NCI-H748 treated with DMSO at 0.1 percent for 48 hours (cell line): Measurements from ENCODE around the gene UQCRH.

Experiments used
- DNase-seq: peaks from one replicate; lab custom pipeline; 2025; lab: John Stamatoyannopoulos, UW

The UQCRH gene

GRCh38 chr1:46303038-46303871, at the start of gene UQCRH, which contains the start of gene LRRC41:
TSS of gene UQCRH (plus strand) at chr1:46303698. CDS start at chr1:46303767, 69 bp downstream.
TSS of gene LRRC41 (minus strand) at chr1:46303616. CDS start at chr1:46303322, 294 bp downstream.
- DNase-seq = peak; percentile 93

GRCh38 chr1:46254668-46255067, 48.8 kb upstream of the UQCRH start:
- DNase-seq = no peak

- no peak for DNase-seq
Observed at GRCh38 chr1:46256523-46256922, 47.0 kb upstream of the UQCRH start.

GRCh38 chr1:46262508-46262907, 41.0 kb upstream of the UQCRH start:
- no peak for DNase-seq

- DNase-seq = no peak
Observed at GRCh38 chr1:46263146-46263545, 40.4 kb upstream of the UQCRH start.

- DNase-seq = no peak
Observed at GRCh38 chr1:46268578-46268977, 34.9 kb upstream of the UQCRH start.

- no peak for DNase-seq
Observed at GRCh38 chr1:46274225-46275029, 29.1 kb upstream of the UQCRH start.

GRCh38 chr1:46275030-46275337, 28.5 kb upstream of the UQCRH start:
- no peak for DNase-seq

GRCh38 chr1:46277658-46278373, 25.7 kb upstream of the UQCRH start:
- no peak for DNase-seq

- no peak for DNase-seq
Observed at GRCh38 chr1:46278807-46279206, 24.7 kb upstream of the UQCRH start.

- no peak for DNase-seq
Observed at GRCh38 chr1:46280092-46280491, 23.4 kb upstream of the UQCRH start.

- no peak for DNase-seq
Observed at GRCh38 chr1:46281021-46281420, 22.5 kb upstream of the UQCRH start.

GRCh38 chr1:46284058-46284457, 19.4 kb upstream of the UQCRH start:
- no peak for DNase-seq

- no peak for DNase-seq
Observed at GRCh38 chr1:46284597-46285564, 18.6 kb upstream of the UQCRH start.

GRCh38 chr1:46285730-46286477, 17.6 kb upstream of the UQCRH start:
- no peak for DNase-seq

GRCh38 chr1:46288485-46289133, 14.9 kb upstream of the UQCRH start:
- DNase-seq = no peak

GRCh38 chr1:46289134-46289494, 14.4 kb upstream of the UQCRH start:
- no peak for DNase-seq

- DNase-seq = no peak
Observed at GRCh38 chr1:46289976-46290375, 13.5 kb upstream of the UQCRH start.

- DNase-seq = no peak
Observed at GRCh38 chr1:46295306-46295705, 8.2 kb upstream of the UQCRH start.

GRCh38 chr1:46298387-46298786, 5.1 kb upstream of the UQCRH start:
- no peak for DNase-seq
